Glutamatergic neuron (in vitro differentiated cells): Measurements from ENCODE around the gene C2CD4D. TPM values are rescaled to one million over a fixed set of nuclear protein-coding genes. Genes with fewer than 3 reads are reported as not detected.
"Not testable (repeated sequence)": the region's sequence is repeated elsewhere in the genome, so short reads cannot be mapped to it uniquely, and the experiment has no call there.

ENCODE experiments used
- DNase-seq: peaks from one replicate; pipeline ENCODE4 v3.0.0; 2022
- H3K27ac Mint-ChIP-seq: one replicate; pipeline ENCODE4 v1.8.0; 2020; ENCODE audit warnings: mild to moderate bottlenecking, mixed read lengths, inconsistent platforms; ENCODE audit not compliant: unreplicated experiment
- H3K27me3 Mint-ChIP-seq: one replicate; pipeline ENCODE4 v1.8.0; 2020; ENCODE audit warnings: mild to moderate bottlenecking, moderate library complexity, mixed read lengths, inconsistent platforms; ENCODE audit not compliant: unreplicated experiment
- H3K36me3 Mint-ChIP-seq: one replicate; pipeline ENCODE4 v1.8.0; 2020; ENCODE audit warnings: mild to moderate bottlenecking, mixed read lengths, inconsistent platforms; ENCODE audit not compliant: unreplicated experiment
- H3K4me1 Mint-ChIP-seq: one replicate; pipeline ENCODE4 v1.8.0; 2020; ENCODE audit warnings: mild to moderate bottlenecking, low read depth, mixed read lengths, inconsistent platforms; ENCODE audit not compliant: unreplicated experiment
- H3K4me3 Mint-ChIP-seq: one replicate; pipeline ENCODE4 v1.8.0; 2020; ENCODE audit warnings: mild to moderate bottlenecking, mixed read lengths, inconsistent platforms; ENCODE audit not compliant: unreplicated experiment
- H3K9me3 Mint-ChIP-seq: one replicate; pipeline ENCODE4 v1.8.0; 2020; ENCODE audit warnings: mild to moderate bottlenecking, moderate library complexity, mixed read lengths, inconsistent platforms; ENCODE audit not compliant: unreplicated experiment
- CTCF ChIP-seq: fragments of 200-600 bp; sonication (generic); IDR thresholded peaks from one replicate; pipeline ENCODE4 v1.5.0; 2021; ENCODE audit not compliant: partially characterized antibody, unreplicated experiment
- total RNA-seq: library from RNA; stranded (reverse); fragmentation: NEBNext Ultra II Directional; extraction: Animal tissue kit (Norgen Biotek cat#: 25700); gene quantifications from one replicate; pipeline ENCODE4 v1.2.1, GENCODE V29; 2021; ENCODE audit not compliant: unreplicated experiment

C2CD4D gene
- total RNA-seq, 1 donor from 2014 or later: not detected

GRCh38 chr1:151882466-151882865 lies 42.8 kb upstream of the C2CD4D start:
- H3K9me3 Mint-ChIP-seq: peaks cover 2% of the 10 kb centered on the region
- no peak for DNase-seq
- H3K27me3 Mint-ChIP-seq: no peaks in the 10 kb centered on the region
- TF ChIP-seq CTCF: no peak
- H3K4me1 Mint-ChIP-seq: peaks cover 4% of the 10 kb centered on the region
- no peak overlapping the region for H3K27ac Mint-ChIP-seq
- no peak overlapping the region for H3K4me3 Mint-ChIP-seq
- H3K36me3 Mint-ChIP-seq: peaks cover 5% of the 10 kb centered on the region

GRCh38 chr1:151881479-151881878 lies 41.9 kb upstream of the C2CD4D start:
- no peak overlapping the region for H3K4me3 Mint-ChIP-seq
- DNase-seq: no peak
- no peaks in the 10 kb centered on the region for H3K27me3 Mint-ChIP-seq
- peaks cover 5% of the 10 kb centered on the region for H3K36me3 Mint-ChIP-seq
- no peak overlapping the region for H3K27ac Mint-ChIP-seq
- no peak for TF ChIP-seq CTCF
- peaks cover 2% of the 10 kb centered on the region for H3K9me3 Mint-ChIP-seq
- peaks cover 9% of the 10 kb centered on the region for H3K4me1 Mint-ChIP-seq

- Mint-ChIP-seq H3K9me3 (no peaks in the 10 kb centered on the region), H3K4me3 (no peak overlapping the region), H3K4me1 (peaks cover 14% of the 10 kb centered on the region), H3K36me3 (no peaks in the 10 kb centered on the region), H3K27me3 (no peaks in the 10 kb centered on the region), H3K27ac (no peak overlapping the region)
- DNase-seq: no peak
- TF ChIP-seq CTCF: no peak
These were observed 35.9 kb upstream of the C2CD4D start for GRCh38 chr1:151875419-151876097.

GRCh38 chr1:151872776-151873175 lies 33.2 kb upstream of the C2CD4D start:
- H3K4me1 Mint-ChIP-seq, H3K9me3 Mint-ChIP-seq, H3K27ac Mint-ChIP-seq, H3K4me3 Mint-ChIP-seq, H3K27me3 Mint-ChIP-seq, H3K36me3 Mint-ChIP-seq, DNase-seq: not testable (repeated sequence)

GRCh38 chr1:151871284-151872030 lies 31.8 kb upstream of the C2CD4D start:
- Mint-ChIP-seq H3K27ac (no peak overlapping the region), H3K9me3 (no peaks in the 10 kb centered on the region), H3K4me1 (peaks cover 4% of the 10 kb centered on the region), H3K36me3 (no peaks in the 10 kb centered on the region), H3K4me3 (no peak overlapping the region), H3K27me3 (no peaks in the 10 kb centered on the region)
- DNase-seq: no peak
- TF ChIP-seq CTCF: no peak
